Stimulated activated naive CD8-positive, alpha-beta T cell treated with anti-CD3 and anti-CD28 coated beads, Interleukin-15, Interleukin-2, amounts not matched to agents 100 ng/mL and 50 ng/mL, for 24 hours (primary cell): ENCODE data around the gene ANKS1B.
"Not testable (repeated sequence)": the region's sequence is repeated elsewhere in the genome, so short reads cannot be mapped to it uniquely, and the experiment has no call there.

Experiments
- H3K27ac Mint-ChIP-seq: one replicate; pipeline ENCODE4 v1.8.0; 2021; ENCODE audit warnings: mild to moderate bottlenecking, mixed read lengths
- H3K27me3 Mint-ChIP-seq: one replicate; pipeline ENCODE4 v1.8.0; 2021; ENCODE audit warnings: mixed read lengths
- H3K36me3 Mint-ChIP-seq: one replicate; pipeline ENCODE4 v1.8.0; 2021; ENCODE audit warnings: low read depth, mixed read lengths
- H3K4me1 Mint-ChIP-seq: one replicate; pipeline ENCODE4 v1.8.0; 2021; ENCODE audit warnings: low read depth, mixed read lengths
- H3K4me3 Mint-ChIP-seq: one replicate; pipeline ENCODE4 v1.8.0; 2021; ENCODE audit warnings: mild to moderate bottlenecking, mixed read lengths
- H3K9me3 Mint-ChIP-seq: one replicate; pipeline ENCODE4 v1.8.0; 2021; ENCODE audit warnings: mixed read lengths

ANKS1B gene

DNA sequence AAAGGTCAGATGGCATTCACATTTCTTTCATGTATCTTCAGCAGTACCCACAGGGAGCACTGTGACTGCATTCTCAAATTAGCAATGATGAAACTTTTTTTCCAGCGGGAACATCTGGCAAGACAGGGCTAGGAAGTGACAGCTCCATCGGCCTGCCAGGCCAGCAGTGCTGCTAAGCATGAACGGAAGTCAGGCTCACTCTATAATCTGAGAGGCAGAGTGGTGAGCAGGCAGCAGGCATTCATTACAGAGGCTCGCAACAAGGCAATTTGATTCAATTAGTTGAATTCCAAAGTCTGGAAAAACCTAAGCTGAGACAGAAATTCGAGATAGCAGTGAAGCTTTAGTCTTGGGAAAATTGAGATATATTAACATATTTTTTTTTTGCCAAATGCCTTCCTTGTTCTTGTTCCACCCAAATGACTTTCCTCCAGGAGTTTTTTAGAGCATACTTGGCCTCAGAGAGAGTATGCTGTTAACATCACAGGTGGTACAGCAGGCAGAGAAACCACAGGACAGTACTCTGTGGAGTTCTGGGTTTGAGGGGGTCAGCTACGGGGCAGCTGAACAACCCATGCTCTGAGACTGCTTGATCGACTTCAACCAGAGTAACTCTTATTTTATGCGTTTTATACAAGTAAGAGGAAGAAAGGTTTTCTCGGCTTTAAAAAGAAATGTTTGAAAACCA is 924.8 kb downstream of the ANKS1B start:
- Mint-ChIP-seq H3K36me3 (no peaks in the 10 kb centered on the region), H3K4me3 (no peak overlapping the region), H3K4me1 (no peaks in the 10 kb centered on the region), H3K9me3 (no peaks in the 10 kb centered on the region), H3K27me3 (peaks cover 8% of the 10 kb centered on the region), H3K27ac (no peak overlapping the region)

DNA sequence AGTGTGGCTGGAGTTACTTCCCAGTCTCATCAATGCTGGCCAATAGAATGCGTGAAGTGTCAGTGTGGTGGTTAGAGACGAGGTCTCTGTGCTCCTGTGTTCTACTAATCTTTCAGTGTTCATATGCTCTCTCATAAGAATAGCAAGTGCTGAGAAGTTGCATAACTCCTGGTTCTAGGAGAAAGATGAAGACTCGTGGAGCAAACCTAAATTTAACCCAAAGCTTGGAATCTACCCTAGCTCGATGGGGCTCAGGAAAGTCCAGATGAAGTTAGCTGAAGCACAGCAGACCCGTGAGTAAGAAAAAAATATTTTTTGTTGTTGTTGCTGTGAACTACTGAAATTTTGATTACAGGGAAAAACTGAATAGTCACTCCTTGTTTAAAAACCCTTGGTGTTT is 927.1 kb downstream of the ANKS1B start:
- Mint-ChIP-seq H3K4me1 (no peaks in the 10 kb centered on the region), H3K9me3 (no peaks in the 10 kb centered on the region), H3K4me3 (no peak overlapping the region), H3K36me3 (no peaks in the 10 kb centered on the region), H3K27me3 (peaks cover 6% of the 10 kb centered on the region), H3K27ac (no peak overlapping the region)

DNA sequence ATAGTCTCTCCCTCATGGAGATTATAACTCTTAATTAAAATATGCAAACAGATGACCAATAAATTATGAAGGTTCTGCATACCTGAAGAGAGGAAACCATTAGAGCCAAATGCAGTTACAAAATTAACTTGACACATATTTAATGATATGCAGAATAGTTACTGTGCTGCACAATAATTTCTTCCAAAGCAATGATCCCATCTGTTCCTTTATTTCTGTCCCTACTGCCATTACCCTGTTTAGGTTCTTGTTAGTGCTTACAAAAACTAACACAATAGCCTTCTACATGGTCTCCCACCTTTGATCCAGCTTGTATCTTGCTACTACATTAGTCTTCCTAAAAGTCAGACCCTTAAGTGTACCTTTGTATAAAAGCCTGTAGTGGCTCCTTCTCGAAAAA is 928.5 kb downstream of the ANKS1B start:
- Mint-ChIP-seq H3K27ac (no peak overlapping the region), H3K4me1 (no peaks in the 10 kb centered on the region), H3K9me3 (no peaks in the 10 kb centered on the region), H3K4me3 (no peak overlapping the region), H3K27me3 (no peaks in the 10 kb centered on the region), H3K36me3 (no peaks in the 10 kb centered on the region)

DNA sequence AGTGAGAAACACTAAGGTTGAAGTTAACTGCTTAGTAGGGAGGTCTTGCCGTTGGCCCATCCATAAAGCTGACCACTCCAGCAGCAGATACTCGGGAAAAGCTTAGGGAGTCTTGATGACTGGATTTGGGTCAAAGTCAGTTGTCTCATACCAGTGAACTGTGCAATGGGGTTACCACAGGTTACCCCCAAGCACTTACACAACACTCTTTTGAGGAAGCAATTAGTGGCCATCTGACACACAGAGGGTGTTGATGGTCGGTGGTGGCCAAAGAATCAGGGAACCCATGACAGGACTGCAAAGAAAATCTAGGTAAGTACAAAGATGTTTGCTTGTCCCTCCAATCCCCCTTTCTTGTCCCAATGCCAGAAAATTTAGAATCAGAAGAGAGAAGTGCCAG is 929.4 kb downstream of the ANKS1B start:
- no peaks in the 10 kb centered on the region for H3K9me3 Mint-ChIP-seq
- H3K27me3 Mint-ChIP-seq = no peaks in the 10 kb centered on the region
- H3K4me3 Mint-ChIP-seq = no peak overlapping the region
- H3K27ac Mint-ChIP-seq = no peak overlapping the region
- no peaks in the 10 kb centered on the region for H3K36me3 Mint-ChIP-seq
- no peaks in the 10 kb centered on the region for H3K4me1 Mint-ChIP-seq

DNA sequence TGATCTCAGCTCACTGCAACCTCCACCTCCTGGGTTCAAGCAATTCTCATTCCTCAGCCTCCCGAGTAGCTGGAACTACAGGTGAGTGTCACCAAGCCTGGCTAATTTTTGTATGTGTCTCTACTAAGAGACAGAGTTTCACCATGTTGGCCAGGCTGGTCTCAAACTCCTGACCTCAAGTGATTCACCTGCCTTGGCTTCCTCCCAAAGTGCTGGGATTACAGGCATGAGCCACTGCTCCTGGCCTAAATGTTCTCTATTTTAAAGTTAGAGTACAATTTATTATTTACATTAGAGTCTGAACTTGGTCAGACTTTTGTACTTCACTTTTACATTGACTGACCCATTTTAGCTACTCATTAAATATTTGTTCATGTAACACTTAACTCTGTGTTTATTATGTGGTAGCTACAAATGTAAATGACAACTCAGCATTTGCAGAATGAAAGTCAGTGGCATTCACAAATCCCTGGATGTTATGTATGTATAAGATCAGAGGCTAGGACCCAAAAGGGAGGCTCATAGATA is 930.1 kb downstream of the ANKS1B start:
- Mint-ChIP-seq H3K4me1 (no peaks in the 10 kb centered on the region), H3K27me3 (no peaks in the 10 kb centered on the region), H3K36me3 (no peaks in the 10 kb centered on the region), H3K9me3 (no peaks in the 10 kb centered on the region), H3K27ac (no peak overlapping the region), H3K4me3 (no peak overlapping the region)

DNA sequence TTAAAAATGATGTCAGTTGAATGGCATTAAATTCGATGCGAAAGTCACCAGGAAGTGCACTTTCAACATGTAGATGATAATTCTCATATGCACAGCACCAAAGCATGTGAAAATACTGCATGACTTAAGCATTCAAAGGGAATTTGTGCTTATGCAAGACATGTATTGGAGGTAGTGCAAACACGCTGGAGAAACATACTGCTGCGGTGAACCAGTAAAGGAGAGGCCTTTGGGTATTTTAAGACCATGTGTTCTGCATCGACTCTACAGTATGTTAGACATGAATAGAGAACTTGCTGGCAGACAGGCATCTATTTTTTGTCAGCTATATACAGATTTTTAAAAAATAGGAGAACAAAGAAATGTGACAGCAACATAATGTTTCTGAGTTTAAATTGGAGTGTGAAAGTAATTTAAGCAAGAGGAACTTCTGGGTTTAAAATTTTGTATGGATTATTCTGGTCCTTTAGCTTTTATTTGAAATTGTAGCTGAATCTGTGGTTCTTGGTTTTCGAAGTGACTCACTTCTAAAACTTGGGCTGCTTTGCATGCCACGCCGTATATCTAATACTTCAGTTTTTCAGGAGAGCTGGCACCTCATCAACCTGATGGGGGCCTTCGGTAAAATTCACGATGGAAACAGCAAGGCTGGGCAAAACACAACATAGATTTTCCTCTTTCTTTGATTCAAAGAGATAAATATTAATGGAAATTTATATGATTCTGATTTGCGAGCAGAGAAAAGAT is 930.9 kb downstream of the ANKS1B start:
- H3K36me3 Mint-ChIP-seq = no peaks in the 10 kb centered on the region
- no peak overlapping the region for H3K4me3 Mint-ChIP-seq
- H3K27ac Mint-ChIP-seq = no peak overlapping the region
- no peaks in the 10 kb centered on the region for H3K9me3 Mint-ChIP-seq
- H3K27me3 Mint-ChIP-seq = no peaks in the 10 kb centered on the region
- no peaks in the 10 kb centered on the region for H3K4me1 Mint-ChIP-seq

DNA sequence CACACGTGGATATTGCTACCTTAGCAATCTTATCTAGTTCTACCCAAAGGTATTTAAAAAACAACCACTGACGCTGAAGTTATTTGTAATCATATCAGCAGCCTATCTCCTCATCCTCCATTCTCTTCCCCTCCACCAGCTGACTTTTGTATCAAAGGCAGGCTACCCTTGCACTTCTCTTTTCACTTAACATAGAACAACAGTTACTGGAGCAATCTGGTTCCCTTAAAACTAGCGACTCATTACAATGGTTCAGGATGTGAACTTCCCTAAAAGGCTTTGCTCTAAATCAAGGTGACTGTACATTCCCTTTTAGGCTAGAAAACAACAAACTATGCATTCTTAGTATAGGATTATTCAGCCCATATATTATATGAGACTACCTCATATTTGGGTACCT is 935.0 kb downstream of the ANKS1B start:
- Mint-ChIP-seq H3K36me3 (no peaks in the 10 kb centered on the region), H3K9me3 (no peaks in the 10 kb centered on the region), H3K4me1 (no peaks in the 10 kb centered on the region), H3K27ac (no peak overlapping the region), H3K4me3 (no peak overlapping the region), H3K27me3 (no peaks in the 10 kb centered on the region)

DNA sequence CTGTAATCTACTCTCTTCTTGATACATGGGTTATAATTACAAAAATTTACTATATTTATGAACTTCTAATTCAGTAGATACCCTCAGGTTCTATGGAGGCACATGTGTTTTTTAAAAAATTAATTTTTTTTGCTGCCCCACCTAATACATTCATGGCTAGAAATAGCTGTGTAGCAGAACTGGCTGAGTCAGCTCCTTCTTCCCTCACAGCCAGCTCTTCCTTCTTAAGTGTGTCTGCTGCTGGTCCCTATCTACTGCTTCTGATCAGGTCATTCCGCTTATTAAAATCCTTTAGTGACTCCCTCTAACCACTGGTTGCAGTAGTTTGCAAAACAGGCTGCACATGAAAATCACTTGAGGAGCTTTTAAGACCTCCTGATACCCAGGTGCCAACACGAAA is 939.6 kb downstream of the ANKS1B start:
- Mint-ChIP-seq H3K27me3 (peaks cover 4% of the 10 kb centered on the region), H3K27ac (no peak overlapping the region), H3K4me1 (no peaks in the 10 kb centered on the region)

DNA sequence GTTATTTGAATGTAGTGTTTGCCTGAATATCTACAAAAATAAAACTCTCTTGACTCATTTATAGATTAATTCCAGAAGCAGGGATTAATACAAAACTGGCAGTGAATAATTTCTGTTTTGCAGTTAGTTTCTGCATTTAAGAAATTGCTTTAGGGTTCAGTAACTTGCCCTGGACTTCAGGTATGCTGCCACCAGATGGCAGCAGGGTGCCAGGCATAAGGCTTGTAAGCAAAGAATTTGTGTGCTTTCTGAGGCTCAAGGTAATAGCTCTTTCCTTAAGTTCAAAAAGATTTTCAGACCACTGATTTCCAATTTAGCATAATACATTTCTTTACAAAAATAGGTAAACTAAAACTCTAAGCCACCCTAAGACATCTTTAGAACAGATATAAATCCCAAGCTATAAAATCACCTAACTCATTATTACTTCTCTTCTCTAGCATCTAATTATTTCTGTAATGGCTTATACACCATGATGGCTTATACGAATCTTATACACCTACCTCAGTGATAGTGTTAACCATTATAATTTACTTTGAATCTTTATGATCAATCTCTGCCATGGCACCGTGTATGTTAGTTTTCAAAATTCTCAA is 941.3 kb downstream of the ANKS1B start:
- Mint-ChIP-seq H3K27ac (no peak overlapping the region), H3K27me3 (peaks cover 4% of the 10 kb centered on the region), H3K4me3 (no peak overlapping the region), H3K4me1 (no peaks in the 10 kb centered on the region), H3K36me3 (no peaks in the 10 kb centered on the region), H3K9me3 (no peaks in the 10 kb centered on the region)

More for the DNA sequence above, 939.6 kb downstream of the ANKS1B start:
- Mint-ChIP-seq H3K4me3 (no peak overlapping the region), H3K36me3 (no peaks in the 10 kb centered on the region), H3K9me3 (no peaks in the 10 kb centered on the region)

DNA sequence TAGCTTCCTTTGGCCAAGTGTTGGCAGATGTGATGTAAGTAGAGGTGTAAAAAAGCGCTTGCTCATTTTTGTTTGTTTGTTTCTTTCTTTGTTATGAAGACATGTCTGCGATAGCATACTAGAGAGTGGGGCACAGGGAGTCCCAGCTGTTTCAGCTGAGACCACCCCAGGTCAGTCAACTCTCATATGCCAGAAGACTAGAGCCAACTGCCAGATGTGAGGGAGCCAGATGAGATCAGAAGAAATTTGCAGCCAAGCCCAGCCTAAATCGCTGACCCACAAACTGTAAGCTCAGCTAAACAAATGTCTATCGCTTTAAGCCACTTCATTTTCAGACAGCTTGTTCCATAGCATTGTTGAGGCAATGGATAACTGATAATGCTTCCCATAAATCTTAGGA is 942.5 kb downstream of the ANKS1B start:
- H3K36me3 Mint-ChIP-seq = no peaks in the 10 kb centered on the region
- H3K4me3 Mint-ChIP-seq = no peak overlapping the region
- peaks cover 4% of the 10 kb centered on the region for H3K27me3 Mint-ChIP-seq
- no peaks in the 10 kb centered on the region for H3K4me1 Mint-ChIP-seq
- H3K9me3 Mint-ChIP-seq = no peaks in the 10 kb centered on the region
- no peak overlapping the region for H3K27ac Mint-ChIP-seq

DNA sequence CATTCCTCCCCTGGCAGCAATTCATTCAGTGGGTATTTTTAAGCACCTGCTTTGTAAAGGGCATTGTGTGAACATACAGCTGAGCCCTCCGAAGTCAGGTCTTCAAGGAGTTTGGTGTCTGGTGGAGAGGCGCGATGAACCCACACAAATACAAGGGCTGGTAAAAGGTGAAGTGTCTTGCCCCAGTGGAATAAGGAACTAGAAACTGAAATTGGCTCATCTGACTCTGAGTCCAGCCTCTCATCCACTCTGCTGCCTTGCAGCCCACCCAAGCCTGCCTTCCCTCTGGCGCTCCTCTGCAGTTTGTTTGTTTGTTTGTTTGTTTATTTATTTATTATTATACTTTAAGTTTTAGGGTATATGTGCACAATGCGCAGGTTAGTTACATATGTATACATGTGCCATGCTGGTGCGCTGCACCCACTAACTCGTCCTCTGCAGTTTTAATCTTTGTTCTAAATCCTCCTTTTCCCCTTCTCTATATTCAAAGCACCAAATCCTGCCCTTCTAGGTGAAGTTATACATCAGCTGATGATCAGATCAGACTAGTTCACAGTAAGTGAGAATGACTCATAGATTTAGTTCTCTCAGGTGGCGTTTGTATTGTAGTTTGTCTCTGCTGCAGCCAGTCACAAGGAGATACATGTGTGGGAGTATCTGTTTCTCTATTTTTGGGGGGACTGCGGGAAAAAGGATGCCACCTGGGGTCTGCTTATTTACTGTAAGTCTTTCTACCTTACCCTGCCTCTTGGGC is 945.2 kb downstream of the ANKS1B start:
- H3K4me3 Mint-ChIP-seq = no peak overlapping the region
- no peaks in the 10 kb centered on the region for H3K4me1 Mint-ChIP-seq
- no peaks in the 10 kb centered on the region for H3K36me3 Mint-ChIP-seq
- H3K9me3 Mint-ChIP-seq = no peaks in the 10 kb centered on the region
- peaks cover 4% of the 10 kb centered on the region for H3K27me3 Mint-ChIP-seq
- H3K27ac Mint-ChIP-seq = no peak overlapping the region

DNA sequence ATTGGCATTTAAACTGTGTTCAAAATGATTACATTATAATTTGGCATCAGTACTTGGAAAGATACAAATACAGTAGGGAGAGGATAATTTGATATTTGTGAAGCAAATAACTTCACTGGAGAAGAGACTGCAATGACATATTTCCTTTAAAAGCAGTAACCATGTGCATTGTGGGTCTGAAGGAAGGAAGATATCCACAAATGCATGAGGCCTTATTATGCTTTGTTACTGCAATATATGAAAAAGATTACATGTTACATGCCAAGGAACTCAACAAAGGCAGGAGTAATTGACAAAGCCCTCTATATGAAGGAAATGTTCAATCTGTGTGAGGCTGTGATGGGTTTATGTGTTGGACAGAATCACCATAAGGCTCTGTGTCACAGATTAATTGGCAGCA is 948.2 kb downstream of the ANKS1B start:
- no peaks in the 10 kb centered on the region for H3K27me3 Mint-ChIP-seq
- H3K36me3 Mint-ChIP-seq = no peaks in the 10 kb centered on the region
- no peak overlapping the region for H3K4me3 Mint-ChIP-seq
- H3K4me1 Mint-ChIP-seq = no peaks in the 10 kb centered on the region
- no peak overlapping the region for H3K27ac Mint-ChIP-seq
- H3K9me3 Mint-ChIP-seq = no peaks in the 10 kb centered on the region

DNA sequence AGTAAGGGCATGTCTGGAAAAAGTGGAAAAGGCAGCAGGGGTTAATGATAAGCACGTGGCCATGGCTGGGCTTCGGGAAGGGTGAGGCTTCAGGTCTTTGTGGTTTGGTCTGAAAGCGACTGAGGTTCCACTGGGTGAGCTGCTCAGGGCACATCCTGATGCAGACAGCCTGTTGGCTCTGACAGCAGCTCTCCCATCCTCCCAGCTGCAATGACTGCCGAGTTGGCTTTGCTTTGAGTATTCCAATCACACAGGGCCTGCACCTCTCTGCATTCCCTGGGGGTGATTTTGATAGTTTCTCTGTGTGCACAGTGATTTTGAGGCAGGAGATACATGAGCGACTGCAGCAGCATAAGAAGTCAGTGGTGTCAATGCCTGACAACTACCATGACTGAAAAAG is 948.9 kb downstream of the ANKS1B start:
- no peaks in the 10 kb centered on the region for H3K36me3 Mint-ChIP-seq
- H3K4me1 Mint-ChIP-seq = no peaks in the 10 kb centered on the region
- no peak overlapping the region for H3K27ac Mint-ChIP-seq
- H3K4me3 Mint-ChIP-seq = no peak overlapping the region
- H3K27me3 Mint-ChIP-seq = no peaks in the 10 kb centered on the region
- no peaks in the 10 kb centered on the region for H3K9me3 Mint-ChIP-seq

DNA sequence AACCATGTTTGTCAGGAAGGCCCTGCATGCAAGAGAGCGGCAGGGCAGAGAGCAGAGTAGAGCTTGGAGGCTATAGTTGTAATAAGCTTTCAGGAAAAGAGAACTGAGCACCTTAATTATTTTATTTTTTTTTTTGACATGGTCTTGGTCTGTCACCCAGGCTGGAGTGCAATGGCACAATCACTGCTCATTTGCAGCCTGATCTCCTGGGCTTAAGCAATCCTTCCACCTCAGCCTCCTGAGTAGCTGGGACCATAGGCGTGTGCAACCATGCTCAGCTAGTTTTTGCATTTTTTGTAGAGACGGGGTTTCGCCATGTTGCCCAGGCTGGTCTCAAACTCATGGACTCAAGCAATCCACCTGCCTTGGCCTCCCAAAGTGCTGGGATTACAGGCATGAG is 950.5 kb downstream of the ANKS1B start:
- not testable (repeated sequence) for H3K27me3 Mint-ChIP-seq, H3K36me3 Mint-ChIP-seq, H3K4me1 Mint-ChIP-seq, H3K4me3 Mint-ChIP-seq, H3K27ac Mint-ChIP-seq, H3K9me3 Mint-ChIP-seq
